ENCODE data around the gene CAMTA1.

GRCh38 chr1:7339014-7339413 lies 553.8 kb downstream of the CAMTA1 start:
- TF ChIP-seq POLR2A (IDR thresholded peaks at IDR 0.05; ENCODE audit: low read length) (no peak), GATA1 (IDR thresholded peaks at IDR 0.05; ENCODE audit: low read depth, low read length) (no peak)

All from erythroblast (primary cell).